Activated T-cell treated with anti-CD3 and anti-CD28 coated beads, Interleukin-2, amount 50 U/mL, for 48 hours (primary cell): ENCODE data around the gene SOBP.

Experiments used
- DNase-seq, 2 experiments: peaks; one replicate each; pipeline ENCODE4 v3.0.0-alpha.2; 2020

SOBP gene

GRCh38 chr6:107697682-107698081 is 207.8 kb downstream of the SOBP start:
- no peak for DNase-seq

DNA sequence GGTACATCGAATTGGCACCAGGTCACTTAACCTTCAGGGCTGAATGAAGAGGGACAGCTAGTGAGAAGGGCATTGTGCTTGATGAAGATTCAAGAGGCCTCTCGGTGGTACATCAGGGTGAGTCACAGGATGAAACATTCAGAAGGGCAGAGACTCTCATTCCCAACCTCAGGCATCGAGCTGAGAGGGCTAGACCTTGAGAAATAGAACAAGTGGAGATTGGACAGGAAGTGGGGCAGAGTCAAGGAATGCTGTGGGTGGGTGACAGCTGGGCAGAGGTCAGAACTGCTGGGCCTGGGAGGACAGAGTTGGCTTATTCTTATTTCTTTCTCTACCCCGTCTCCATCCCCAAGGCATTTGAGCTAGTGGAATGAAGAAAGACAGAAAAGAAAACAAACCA is 208.2 kb downstream of the SOBP start:
- DNase-seq: no peak

- DNase-seq: no peak
Measured at GRCh38 chr6:107699254-107699653, 209.3 kb downstream of the SOBP start.

GRCh38 chr6:107699697-107700325 is 209.9 kb downstream of the SOBP start:
- no peak for DNase-seq

- no peak for DNase-seq
Measured at GRCh38 chr6:107703606-107704005, 213.7 kb downstream of the SOBP start.

- no peak for DNase-seq
Measured at GRCh38 chr6:107704347-107705013, 214.6 kb downstream of the SOBP start.

DNA sequence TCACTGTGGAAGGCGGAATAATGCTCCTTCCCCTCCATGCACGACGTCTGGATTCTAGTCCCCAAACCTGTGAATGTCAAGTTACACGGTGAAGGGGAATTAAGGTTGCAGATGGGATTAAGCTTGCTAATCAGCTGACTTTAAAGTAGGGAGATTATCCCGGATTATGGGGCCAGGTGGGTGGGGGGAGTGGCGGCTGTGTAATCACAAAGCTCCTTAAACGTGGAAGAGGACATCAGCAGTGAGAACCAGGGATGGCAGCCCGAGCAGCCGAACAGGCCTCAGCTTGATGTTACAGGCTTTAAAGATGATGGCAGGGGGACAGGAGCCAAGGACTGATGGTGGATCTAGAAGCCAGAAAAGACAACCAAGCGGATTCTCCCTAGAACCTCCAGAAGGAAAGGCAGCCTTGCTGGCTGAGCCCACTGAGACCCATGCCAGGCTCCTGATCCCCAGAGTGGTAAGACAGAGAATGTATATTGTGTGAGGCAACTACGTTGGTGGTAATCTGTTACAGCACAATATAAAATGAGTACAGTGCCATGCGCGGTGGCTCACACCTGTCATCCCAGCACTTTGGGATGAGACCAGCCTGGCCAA is 216.7 kb downstream of the SOBP start:
- DNase-seq: no peak

- DNase-seq: no peak
Measured at GRCh38 chr6:107707346-107708275, 217.7 kb downstream of the SOBP start.

DNA sequence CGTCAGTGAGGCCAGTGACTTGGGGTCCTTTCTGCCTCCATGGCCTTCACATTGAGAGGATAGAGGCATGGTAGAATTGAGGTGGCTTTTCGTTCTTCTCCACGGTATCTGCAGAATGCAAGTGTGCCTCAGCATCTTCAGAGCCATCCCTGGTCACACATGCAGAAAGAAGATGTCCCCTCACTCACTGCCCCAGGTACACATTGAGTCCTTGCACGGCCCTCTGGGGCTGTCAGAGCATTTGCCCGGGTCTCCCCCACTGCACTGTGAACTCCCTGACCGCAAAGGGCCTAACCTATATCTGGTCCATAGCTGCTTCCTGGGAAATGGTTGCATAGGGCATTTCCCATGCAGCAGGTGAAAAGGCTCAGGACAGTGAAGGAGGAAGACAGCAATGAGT is 218.5 kb downstream of the SOBP start:
- no peak for DNase-seq

DNA sequence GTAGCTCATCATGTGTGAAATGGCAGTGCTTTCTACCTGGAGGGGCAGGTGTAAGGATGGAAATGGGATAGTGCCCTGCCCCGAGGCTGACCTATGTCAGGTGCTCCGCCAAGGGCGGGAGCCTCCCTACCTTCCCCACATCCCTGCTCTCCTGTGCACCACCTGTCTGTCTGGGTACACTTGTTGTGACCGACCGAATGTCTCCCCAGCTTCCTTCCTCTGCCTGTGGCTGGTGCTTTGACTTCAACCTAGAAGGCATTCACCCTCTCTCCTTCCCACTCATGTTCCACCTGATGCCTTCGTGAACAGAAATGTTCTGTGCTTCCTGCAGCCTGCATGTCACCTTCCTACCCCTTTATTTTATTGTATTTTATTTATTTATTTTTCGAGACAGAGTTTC is 219.4 kb downstream of the SOBP start:
- DNase-seq: no peak
